HG03159 (cell line): ENCODE data around the gene ZNF527.
"Not testable (repeated sequence)": the region's sequence is repeated elsewhere in the genome, so short reads cannot be mapped to it uniquely, and the experiment has no call there.

ENCODE experiments used
- ATAC-seq: cut with Tn5 transposase; IDR thresholded peaks from one replicate; pipeline ENCODE4 v1.9.1; 2021; ENCODE audit warnings: mild to moderate bottlenecking, moderate library complexity; ENCODE audit not compliant: unreplicated experiment

The ZNF527 gene

GRCh38 chr19:37370880-37371661 is at the start of gene ZNF527:
Gene ZNF527, plus strand, starts transcription at chr19:37371099. Its CDS starts 3,100 bp downstream, at chr19:37374199.
- peak; percentile 97 for ATAC-seq

- no peak for ATAC-seq
These were observed 41.2 kb upstream of the ZNF527 start for GRCh38 chr19:37329686-37330085.

- no peak for ATAC-seq
These were observed 38.1 kb upstream of the ZNF527 start for GRCh38 chr19:37332839-37333238.

- no peak for ATAC-seq
These were observed 37.4 kb upstream of the ZNF527 start for GRCh38 chr19:37333457-37333856.

GRCh38 chr19:37334179-37335071 is 36.5 kb upstream of the ZNF527 start:
- peak; percentile 95 for ATAC-seq

GRCh38 chr19:37342753-37343152 is 28.1 kb upstream of the ZNF527 start:
- no peak for ATAC-seq

- ATAC-seq = no peak
These were observed 24.8 kb upstream of the ZNF527 start for GRCh38 chr19:37346091-37346490.

DNA sequence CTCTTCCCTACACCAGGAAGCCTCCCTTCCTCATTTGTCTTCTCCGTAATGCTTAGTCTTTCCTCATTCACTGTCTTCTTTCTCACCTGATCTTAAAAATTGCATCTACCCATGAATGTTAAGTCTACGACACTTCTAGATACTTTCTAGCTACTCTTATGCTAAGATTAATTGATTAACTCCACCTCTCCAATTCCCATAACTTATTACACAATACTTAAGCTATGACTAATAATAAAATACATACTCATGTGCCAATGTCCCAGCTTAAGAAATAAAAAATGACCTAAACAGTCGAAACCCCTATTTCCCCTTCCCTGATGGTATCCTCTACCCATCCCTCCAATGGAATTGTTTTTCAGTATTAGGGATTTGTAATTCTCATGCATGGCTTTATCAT is 22.8 kb upstream of the ZNF527 start:
- no peak for ATAC-seq

GRCh38 chr19:37353968-37354367 is 16.9 kb upstream of the ZNF527 start:
- ATAC-seq = no peak

GRCh38 chr19:37355901-37356300 is 15.0 kb upstream of the ZNF527 start:
- no peak for ATAC-seq

DNA sequence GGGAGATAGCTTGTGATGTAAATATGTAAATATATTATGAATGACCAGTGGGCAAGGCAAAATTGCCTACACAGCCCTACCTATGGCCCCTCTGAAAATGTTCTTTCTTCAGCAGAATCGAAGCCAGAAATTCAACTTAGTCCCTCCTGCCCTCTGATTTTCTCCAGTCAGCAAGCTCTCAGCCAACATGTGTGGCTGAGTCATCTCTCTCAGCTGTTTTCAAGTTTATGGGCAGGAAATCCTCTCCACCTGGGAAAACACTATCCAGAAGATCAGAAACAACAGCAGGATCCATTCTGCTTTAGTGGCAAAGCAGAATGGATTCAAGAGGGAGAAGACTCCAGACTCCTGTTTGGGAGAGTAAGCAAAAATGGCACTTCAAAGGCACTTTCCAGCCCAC is 8.9 kb upstream of the ZNF527 start:
- ATAC-seq = no peak

- ATAC-seq = no peak
These were observed 8.2 kb upstream of the ZNF527 start for GRCh38 chr19:37362733-37363132.

DNA sequence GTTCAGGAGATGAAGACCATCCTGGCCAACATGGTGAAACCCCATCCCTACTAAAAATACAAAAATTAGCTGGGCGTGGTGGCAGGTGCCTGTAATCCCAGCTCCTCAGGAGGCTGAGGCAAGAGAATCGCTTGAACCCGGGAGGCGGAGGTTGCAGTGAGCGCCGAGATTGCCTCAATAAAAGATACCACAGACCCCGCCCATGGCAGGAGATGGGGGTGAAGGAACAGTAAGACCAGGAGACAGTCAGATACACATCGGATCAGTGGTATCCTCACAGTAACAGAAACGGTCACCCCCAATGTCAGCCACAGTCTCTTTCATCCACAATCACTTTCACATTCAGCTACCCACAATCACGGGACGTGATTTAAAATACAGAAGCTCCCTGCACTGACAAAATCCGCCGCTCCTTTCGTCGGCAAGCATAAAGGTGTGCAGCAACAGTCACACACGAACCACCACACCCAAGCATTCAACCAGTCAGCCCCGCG is 466 bp upstream of the ZNF527 start:
- ATAC-seq = peak; percentile 27

GRCh38 chr19:37389234-37389633 is 18.3 kb downstream of the ZNF527 start:
- ATAC-seq = no peak

DNA sequence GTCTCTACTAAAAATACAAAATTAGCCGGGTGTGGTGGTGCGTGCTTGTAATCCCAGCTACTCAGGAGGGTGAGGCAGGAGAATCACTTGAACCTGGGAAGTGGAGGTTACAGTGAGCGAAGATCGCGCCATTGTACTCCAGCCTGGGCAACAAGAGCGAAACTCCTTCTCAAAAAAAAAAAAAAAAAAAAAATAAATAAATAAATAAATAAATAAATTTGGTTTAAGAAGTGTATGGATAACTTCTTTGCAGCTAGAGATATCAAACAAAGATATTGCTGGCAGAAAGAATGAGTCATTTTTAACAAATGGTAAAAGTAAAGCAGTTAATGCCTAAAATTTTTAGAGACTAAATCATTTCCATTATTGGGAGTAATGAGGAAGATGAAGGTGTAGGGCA is 20.5 kb downstream of the ZNF527 start:
- not testable (repeated sequence) for ATAC-seq

GRCh38 chr19:37401078-37401477 is 30.2 kb downstream of the ZNF527 start:
- no peak for ATAC-seq

- no peak for ATAC-seq
These were observed 32.5 kb downstream of the ZNF527 start for GRCh38 chr19:37403403-37403802.

DNA sequence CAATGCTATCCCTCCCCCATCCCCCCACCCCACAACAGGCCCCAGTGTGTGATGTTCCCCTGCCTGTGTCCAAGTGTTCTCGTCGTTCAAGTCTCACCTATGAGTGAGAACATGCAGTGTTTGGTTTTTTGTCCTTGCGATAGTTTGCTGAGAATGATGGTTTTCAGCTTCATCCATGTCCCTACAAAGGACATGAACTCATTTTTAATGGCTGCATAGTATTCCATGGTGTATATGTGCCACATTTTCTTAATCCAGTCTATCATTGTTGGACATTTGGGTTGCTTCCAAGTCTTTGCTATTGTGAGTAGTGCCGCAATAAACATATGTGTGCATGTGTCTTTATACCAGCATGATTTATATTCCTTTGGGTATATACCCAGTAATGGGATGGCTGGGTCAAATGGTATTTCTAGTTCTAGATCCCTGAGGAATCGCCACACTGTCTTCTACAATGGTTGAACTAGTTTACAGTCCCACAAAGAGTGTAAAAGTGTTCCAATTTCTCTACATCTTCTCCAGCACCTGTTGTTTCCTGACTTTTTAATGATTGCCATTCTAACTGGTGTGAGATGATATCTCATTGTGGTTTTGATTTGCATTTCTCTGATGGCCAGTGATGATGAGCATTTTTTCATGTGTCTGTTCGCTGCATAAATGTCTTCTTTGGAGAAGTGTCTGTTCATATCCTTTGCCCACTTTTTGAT is 35.4 kb downstream of the ZNF527 start:
- ATAC-seq = not testable (repeated sequence)

GRCh38 chr19:37412700-37413099 is 41.8 kb downstream of the ZNF527 start:
- ATAC-seq = no peak

DNA sequence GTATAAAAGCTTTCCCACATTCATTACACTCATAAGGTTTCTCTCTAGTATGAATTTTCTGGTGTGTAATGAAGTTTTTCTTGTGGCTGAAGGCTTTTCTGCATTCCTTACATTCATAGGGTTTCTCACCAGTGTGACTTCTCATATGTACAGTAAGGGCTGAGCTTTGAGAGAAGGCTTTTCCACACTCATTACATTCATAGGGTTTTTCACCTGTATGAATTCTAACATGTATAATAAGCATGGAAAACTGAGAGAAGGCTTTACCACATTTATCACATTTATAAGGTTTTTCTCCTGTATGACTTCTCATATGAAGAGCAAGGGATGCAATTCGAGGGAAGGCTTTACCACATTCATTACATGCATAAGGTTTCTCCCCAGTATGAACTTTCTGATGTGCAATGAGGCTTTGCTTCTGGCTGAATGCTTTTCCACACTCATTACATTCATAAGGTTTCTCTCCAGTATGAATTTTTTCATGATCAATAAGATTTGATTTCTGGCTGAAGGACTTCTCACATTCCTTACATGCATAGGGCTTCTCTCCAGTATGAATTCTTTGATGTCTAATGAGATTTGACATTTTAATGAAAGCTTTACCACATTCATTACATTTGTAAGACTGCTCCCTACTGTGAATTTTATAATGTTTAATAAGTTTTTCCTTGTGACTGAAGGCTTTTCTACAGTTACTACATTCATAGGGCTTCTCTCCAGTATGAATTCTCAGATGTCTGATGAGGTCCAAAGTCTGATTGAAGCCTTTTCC is 42.6 kb downstream of the ZNF527 start:
- no peak for ATAC-seq
